GM21786 (cell line): ENCODE measurements around the gene SLC24A1.
A peak's percentile ranks its signal among the peaks of the same experiment; 100 is the strongest.

ENCODE experiments used
- ATAC-seq: cut with Tn5 transposase; IDR thresholded peaks from one replicate; pipeline ENCODE4 v1.9.1; 2021; ENCODE audit not compliant: unreplicated experiment

SLC24A1 gene

GRCh38 chr15:65651831-65652749 is 30.4 kb downstream of the SLC24A1 start:
- ATAC-seq, result no peak

GRCh38 chr15:65653341-65653740 is 31.6 kb downstream of the SLC24A1 start:
- ATAC-seq, result no peak

DNA sequence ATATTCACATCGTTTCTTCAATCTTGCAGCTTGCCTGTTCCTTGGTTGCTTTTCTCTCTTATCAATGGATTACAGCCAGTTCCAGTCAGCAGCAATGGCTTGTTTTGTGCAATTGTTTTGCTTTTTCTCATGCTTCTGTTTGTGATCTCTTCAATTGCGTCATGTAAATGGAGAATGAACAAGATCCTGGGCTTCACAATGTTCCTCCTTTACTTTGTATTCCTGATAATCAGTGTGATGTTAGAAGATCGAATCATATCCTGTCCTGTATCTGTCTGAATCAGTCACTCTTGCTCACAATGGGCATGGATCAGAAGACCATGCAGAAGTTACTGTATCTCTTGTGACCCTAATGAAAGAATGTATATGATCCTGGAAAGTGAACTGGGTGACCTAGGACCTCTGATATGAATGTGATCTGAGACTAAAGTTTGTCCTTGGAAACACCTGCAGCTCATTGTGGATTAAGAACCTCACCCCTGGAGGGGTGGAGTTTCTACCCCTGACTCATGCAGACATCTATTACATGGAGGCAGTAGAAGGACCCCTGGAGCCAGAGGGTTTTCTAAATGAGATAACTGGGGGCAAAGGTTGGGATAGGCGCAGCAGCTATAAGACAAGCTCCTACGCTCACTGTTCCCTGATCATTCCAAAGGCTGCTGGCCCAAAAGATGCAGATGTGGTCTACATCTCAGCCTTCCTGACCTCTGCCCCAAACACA is 32.2 kb downstream of the SLC24A1 start:
- no peak for ATAC-seq

- no peak for ATAC-seq
Measured at GRCh38 chr15:65655026-65655425, 33.3 kb downstream of the SLC24A1 start.

DNA sequence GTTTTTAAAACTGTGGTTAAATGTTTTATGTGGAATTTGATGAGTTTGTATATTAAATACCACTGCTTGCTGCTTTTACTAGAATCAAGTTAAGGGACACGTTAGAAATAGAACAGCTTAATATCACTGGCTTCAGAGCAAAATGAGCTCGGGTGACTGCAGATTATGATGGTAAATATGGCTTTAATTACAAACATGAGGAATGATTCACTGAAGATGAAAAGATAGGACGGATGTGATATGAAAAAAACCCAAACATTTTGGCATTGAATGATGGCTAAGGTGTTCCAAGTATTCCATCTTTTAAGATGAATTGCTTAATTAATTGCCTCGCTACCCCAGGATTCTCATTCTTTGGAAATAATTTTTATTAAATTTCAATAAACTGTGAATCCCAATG is 33.7 kb downstream of the SLC24A1 start:
- ATAC-seq, result no peak

DNA sequence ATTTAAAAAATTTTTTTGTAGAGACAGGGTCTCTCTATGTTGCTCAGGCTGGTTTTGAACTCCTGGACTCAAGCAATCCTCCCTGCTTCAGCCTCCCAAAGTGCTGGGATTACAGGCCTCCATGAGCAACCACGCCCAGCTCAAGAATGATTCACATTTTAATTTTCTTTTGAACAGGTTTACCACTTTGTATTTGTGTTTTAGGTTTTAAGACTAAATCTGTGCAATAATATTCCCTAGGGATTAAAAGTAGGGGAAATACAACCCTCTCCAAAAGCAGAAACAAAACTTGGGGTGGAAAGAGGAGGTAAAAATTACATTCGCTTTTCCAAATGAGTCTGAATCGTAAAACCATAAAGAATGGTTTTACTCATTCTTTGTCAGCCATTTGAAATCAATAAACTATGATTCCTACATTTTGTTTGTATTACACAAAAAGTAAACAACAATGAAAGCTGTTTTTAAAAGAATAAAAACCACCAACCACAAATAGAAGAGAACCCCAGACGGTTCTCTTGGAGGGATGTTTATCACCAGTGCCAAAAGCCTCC is 37.8 kb downstream of the SLC24A1 start:
- no peak for ATAC-seq

GRCh38 chr15:65660927-65661326 is 39.2 kb downstream of the SLC24A1 start:
- no peak for ATAC-seq

- peak; percentile 79 for ATAC-seq
Measured at GRCh38 chr15:65663521-65663920, 41.8 kb downstream of the SLC24A1 start.

GRCh38 chr15:65666257-65666656 is 44.5 kb downstream of the SLC24A1 start:
- ATAC-seq, result no peak

DNA sequence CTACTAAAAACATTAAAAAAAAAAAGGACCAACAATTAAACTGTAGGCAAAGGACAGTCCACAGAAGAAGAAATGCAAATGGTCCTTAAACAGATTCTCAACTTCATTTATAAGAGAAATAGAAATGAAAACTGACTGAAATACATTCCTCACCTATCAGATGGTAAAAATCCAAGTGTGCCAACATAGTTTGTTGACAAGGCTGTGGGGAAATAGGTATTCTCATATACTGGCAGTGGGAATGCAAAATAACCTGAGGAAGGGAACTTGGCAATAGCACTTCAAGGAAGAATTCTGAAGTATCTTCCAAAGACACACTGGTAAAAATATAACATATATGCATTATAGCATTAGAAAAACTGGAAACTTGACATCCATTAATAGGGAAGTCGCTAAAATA is 53.8 kb downstream of the SLC24A1 start:
- no peak for ATAC-seq

DNA sequence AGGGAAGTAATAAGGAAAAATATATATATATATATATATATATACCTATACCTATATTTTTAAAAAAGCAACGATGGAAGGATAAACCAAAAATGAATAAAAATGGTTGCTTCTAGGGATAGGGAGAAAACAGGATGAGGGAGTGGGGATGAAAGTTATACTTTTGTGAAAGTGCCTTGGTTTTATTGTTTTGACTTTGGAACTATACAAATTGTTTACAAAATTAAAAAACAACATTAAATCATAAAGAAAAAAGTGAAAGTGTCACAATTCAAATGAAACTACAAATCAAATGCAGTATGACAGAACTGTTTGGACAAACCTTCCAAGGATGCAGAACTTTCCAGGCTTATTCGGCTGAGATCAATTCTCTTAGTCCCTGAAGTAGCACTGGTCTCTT is 54.4 kb downstream of the SLC24A1 start:
- ATAC-seq, result no peak

- no peak for ATAC-seq
Measured at GRCh38 chr15:65680544-65680943, 58.8 kb downstream of the SLC24A1 start.

DNA sequence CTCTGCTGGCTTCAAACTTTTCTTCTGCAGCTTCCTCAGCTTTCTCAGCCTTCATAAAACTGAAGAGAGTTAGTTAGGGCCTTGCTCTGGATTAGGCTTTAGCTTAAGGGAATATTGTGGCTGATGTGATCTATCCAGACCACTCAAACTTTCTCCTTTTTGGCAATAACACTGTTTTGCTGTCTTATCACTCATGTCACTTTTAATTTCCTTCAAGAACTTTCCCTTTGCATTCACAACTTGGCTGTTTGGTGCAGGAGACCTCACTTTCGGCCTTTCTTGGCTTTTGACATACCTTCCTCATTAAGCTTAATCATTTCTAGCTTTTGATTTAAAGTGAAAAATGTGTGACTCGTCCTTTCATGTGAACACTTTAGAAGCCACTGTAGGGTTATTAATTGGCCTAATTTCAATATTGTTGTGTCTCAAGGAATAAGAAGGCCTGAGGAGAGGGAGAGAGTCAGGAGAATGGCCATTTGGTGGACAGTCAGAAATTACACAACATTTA is 60.7 kb downstream of the SLC24A1 start:
- ATAC-seq, result no peak

DNA sequence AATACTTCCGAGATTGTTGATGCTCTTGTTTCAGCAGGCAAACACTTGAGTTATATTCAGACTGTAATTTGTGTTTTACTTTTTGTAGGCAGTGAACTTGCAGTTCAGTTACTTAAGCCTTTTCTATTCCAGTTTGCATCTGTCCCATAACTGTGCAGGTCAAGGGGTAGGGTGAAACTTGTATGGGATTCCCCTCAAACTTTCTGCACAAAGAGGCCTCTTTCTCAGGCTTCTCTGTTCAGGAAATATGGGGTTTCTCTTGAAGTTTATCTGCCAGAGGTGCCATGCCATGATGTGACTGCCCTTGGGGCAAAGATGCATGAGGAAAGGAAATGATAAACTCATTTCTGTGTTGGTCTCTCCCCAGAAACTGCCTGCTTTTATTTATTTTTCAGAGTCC is 66.7 kb downstream of the SLC24A1 start:
- no peak for ATAC-seq

- no peak for ATAC-seq
Measured at GRCh38 chr15:65690173-65690572, 68.4 kb downstream of the SLC24A1 start.

DNA sequence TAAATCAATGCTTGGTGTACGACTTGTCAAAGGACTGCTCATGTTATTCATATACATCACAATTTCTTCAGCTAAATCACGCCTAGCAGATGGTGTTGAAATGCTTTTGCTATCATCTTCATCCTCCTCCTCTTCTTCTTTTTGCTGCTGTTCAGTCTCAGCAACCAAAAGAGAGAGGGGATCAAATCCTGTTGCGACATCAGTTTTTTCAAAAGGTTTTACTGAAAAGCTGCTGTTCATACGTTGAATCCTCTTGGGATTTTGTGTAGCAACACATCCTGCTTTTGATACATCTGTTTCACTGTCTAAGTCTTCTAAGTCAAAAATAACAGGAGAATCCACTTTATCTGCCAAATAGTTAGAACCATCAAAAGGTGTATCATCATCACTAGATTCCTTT is 69.0 kb downstream of the SLC24A1 start:
- ATAC-seq, result no peak

DNA sequence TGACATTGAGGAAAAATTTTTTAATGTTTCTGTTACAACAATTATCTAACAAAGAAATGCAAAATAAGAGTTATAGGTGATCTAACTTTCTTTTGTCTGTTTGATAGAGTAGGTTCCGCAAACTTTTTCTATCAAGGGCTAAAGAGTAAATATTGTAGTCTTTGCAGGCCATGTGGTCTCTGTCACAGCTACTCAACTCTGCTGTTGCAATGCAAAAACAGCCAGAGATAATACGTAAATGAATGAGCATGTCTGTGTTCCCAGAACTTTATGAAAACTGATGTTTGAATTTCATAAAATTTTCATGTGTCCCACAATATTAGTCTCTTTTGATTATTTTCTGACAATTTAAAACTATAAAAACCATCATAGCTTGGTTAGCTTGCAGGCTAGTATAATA is 73.3 kb downstream of the SLC24A1 start:
- no peak for ATAC-seq
